ENCODE measurements around the gene GRIN1. TPM values are rescaled to one million over a fixed set of nuclear protein-coding genes. Genes with fewer than 3 reads are reported as not detected.

GRIN1 gene
- total RNA-seq, 1 donor from 2014 or later: not detected

- DNase-seq (ENCODE audit: low spot score): peak; percentile 98
Measured at GRCh38 chr9:137205126-137206069, 66.4 kb downstream of the GRIN1 start, which contains the start of the genes NDOR1 and TMEM203. Gene NDOR1 (plus strand): TSS chr9:137205700. CDS start chr9:137205778, 78 bp downstream. Gene TMEM203 (minus strand): TSS chr9:137205648. CDS start chr9:137205414, 234 bp downstream.

GRCh38 chr9:137206602-137207001, 67.6 kb downstream of the GRIN1 start:
- DNase-seq (ENCODE audit: low spot score): no peak

- no peak for DNase-seq (ENCODE audit: low spot score)
Measured at GRCh38 chr9:137211532-137211931, 72.6 kb downstream of the GRIN1 start.

GRCh38 chr9:137212520-137212919, 73.6 kb downstream of the GRIN1 start:
- DNase-seq (ENCODE audit: low spot score): no peak

GRCh38 chr9:137213160-137214060, 74.5 kb downstream of the GRIN1 start:
- no peak for DNase-seq (ENCODE audit: low spot score)

- DNase-seq (ENCODE audit: low spot score): no peak
Measured at GRCh38 chr9:137214620-137215019, 75.7 kb downstream of the GRIN1 start.

GRCh38 chr9:137215196-137215986, 76.4 kb downstream of the GRIN1 start:
- no peak for DNase-seq (ENCODE audit: low spot score)

- no peak for DNase-seq (ENCODE audit: low spot score)
Measured at GRCh38 chr9:137216188-137216965, 77.4 kb downstream of the GRIN1 start.

- DNase-seq (ENCODE audit: low spot score): no peak
Measured at GRCh38 chr9:137217276-137218211, 78.6 kb downstream of the GRIN1 start.

GRCh38 chr9:137218212-137218753, 79.3 kb downstream of the GRIN1 start:
- no peak for DNase-seq (ENCODE audit: low spot score)

Small RNA genes within 50 kb of the gene (microRNA-seq; reads per million reads assigned to microRNA genes)
- not detected for gene MIR3621 (ENCODE audit: borderline number of aligned reads)

Other genes starting within 250 kb of the GRIN1 start
- gene FBXW5, start 194.4 kb upstream of the GRIN1 start, total RNA-seq: 95.2 TPM
- gene C8G, start 193.9 kb upstream of the GRIN1 start, total RNA-seq: not detected
- not detected for gene LCN12, start 186.9 kb upstream of the GRIN1 start, total RNA-seq
- gene PTGDS, start 161.7 kb upstream of the GRIN1 start, total RNA-seq: 249 TPM
- gene LCNL1, start 156.2 kb upstream of the GRIN1 start, total RNA-seq: 0.71 TPM
- 29.4 TPM for gene PAXX, start 146.7 kb upstream of the GRIN1 start, total RNA-seq
- gene CLIC3, start 142.6 kb upstream of the GRIN1 start, total RNA-seq: 1.6 TPM
- gene ABCA2, start 110.9 kb upstream of the GRIN1 start, total RNA-seq: 47.2 TPM
- gene FUT7, start 107.1 kb upstream of the GRIN1 start, total RNA-seq: 0.55 TPM
- 95.3 TPM for gene NPDC1, start 93.0 kb upstream of the GRIN1 start, total RNA-seq
- not detected for gene ENTPD2, start 85.1 kb upstream of the GRIN1 start, total RNA-seq
- 0.42 TPM for gene SAPCD2, start 68.6 kb upstream of the GRIN1 start, total RNA-seq
- 28.1 TPM for gene UAP1L1, start 61.6 kb upstream of the GRIN1 start, total RNA-seq
- gene MAN1B1, start 52.2 kb upstream of the GRIN1 start, total RNA-seq: 33.0 TPM
- 150 TPM for gene DPP7, start 24.4 kb upstream of the GRIN1 start, total RNA-seq
- gene LRRC26, start 30.9 kb downstream of the GRIN1 start, total RNA-seq: not detected
- gene TMEM210, start 32.9 kb downstream of the GRIN1 start, total RNA-seq: not detected
- 39.3 TPM for gene ANAPC2, start 49.4 kb downstream of the GRIN1 start, total RNA-seq
- gene SSNA1, start 49.5 kb downstream of the GRIN1 start, total RNA-seq: 53.3 TPM
- gene TPRN, start 61.6 kb downstream of the GRIN1 start, total RNA-seq: 5.1 TPM
- 24.8 TPM for gene TMEM203, start 66.5 kb downstream of the GRIN1 start, total RNA-seq
- 10.4 TPM for gene NDOR1, start 66.5 kb downstream of the GRIN1 start, total RNA-seq
- 5.9 TPM for gene RNF208, start 83.1 kb downstream of the GRIN1 start, total RNA-seq
- gene CYSRT1, start 86.0 kb downstream of the GRIN1 start, total RNA-seq: 0.42 TPM
- gene RNF224, start 88.3 kb downstream of the GRIN1 start, total RNA-seq: not detected
- not detected for gene SLC34A3, start 91.7 kb downstream of the GRIN1 start, total RNA-seq
- gene TUBB4B, start 102.1 kb downstream of the GRIN1 start, total RNA-seq: 298 TPM
- not detected for gene STPG3, start 112.1 kb downstream of the GRIN1 start, total RNA-seq
- 39.2 TPM for gene NELFB, start 116.2 kb downstream of the GRIN1 start, total RNA-seq
- gene TOR4A, start 138.6 kb downstream of the GRIN1 start, total RNA-seq: 9.2 TPM
- gene NRARP, start 163.1 kb downstream of the GRIN1 start, total RNA-seq: 16.3 TPM

Data from mesenteric fat pad (tissue), 1 donor.